Peyer's patch (tissue), 4 donors: ENCODE results near the gene LAPTM5.

Experiments
- POLR2A ChIP-seq, 2 donors: fragments of 450-650 bp; IDR thresholded peaks; one replicate each; pipeline ENCODE4 v1.5.1; 2017; ENCODE audit warnings: antibody characterized with exemption in 2 of 2, mild to moderate bottlenecking in 2 of 2, moderate library complexity in 2 of 2
- TF ChIP-seq, protein P1 (sequence below), 6 experiments: fragments of 450-650 bp in 4 of 6; fragments of 200-600 bp in 2 of 6; sonication (generic) in 1 of 6; IDR thresholded peaks; one replicate each; pipeline ENCODE4 v1.5.1; 2017 to 2019; ENCODE audit warnings: antibody characterized with exemption in 6 of 6, mild to moderate bottlenecking in 3 of 6, moderate library complexity in 1 of 6

DNA sequence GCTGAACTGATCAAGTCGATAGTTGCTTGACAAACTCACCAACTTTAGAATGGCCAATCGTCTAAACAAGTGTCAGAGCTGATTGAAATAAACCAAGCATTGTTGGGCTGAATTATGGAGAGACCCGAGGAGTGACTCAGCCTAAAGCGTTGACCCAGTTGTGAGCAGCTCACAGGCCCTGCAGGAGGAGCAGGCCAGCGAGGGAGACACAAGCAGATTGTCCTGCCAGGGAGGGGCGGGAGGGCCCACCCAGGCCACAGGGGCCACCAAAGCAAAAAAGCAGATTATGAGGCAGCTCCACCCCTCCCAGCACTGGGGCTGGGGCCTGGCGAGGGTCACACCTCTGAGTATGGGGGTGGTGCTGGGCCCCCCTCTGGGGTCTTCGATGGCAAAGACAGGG is 24.1 kb downstream of the LAPTM5 start:
- TF ChIP-seq, protein P1, sequence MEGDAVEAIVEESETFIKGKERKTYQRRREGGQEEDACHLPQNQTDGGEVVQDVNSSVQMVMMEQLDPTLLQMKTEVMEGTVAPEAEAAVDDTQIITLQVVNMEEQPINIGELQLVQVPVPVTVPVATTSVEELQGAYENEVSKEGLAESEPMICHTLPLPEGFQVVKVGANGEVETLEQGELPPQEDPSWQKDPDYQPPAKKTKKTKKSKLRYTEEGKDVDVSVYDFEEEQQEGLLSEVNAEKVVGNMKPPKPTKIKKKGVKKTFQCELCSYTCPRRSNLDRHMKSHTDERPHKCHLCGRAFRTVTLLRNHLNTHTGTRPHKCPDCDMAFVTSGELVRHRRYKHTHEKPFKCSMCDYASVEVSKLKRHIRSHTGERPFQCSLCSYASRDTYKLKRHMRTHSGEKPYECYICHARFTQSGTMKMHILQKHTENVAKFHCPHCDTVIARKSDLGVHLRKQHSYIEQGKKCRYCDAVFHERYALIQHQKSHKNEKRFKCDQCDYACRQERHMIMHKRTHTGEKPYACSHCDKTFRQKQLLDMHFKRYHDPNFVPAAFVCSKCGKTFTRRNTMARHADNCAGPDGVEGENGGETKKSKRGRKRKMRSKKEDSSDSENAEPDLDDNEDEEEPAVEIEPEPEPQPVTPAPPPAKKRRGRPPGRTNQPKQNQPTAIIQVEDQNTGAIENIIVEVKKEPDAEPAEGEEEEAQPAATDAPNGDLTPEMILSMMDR (IDR thresholded peaks at IDR 0.05) = no peak
- TF ChIP-seq POLR2A (IDR thresholded peaks at IDR 0.05) = no peak
